ENCODE measurements around the gene EHD2. TPM values are rescaled to one million over a fixed set of nuclear protein-coding genes. Genes with fewer than 3 reads are reported as not detected.

Gene EHD2
- total and polyA plus RNA-seq, 2 experiments from 2014 or later = 163 to 498 TPM

GRCh38 chr19:47680858-47681332, 32.3 kb upstream of the EHD2 start:
- Histone ChIP-seq H2AFZ (no peak overlapping the region), H4K20me1 (ENCODE audit: insufficient read depth) (no peaks in the 10 kb centered on the region), H3K9me2 (ENCODE audit: insufficient read depth) (no peaks in the 10 kb centered on the region), H3K79me2 (ENCODE audit: insufficient read depth) (peaks cover 22% of the 10 kb centered on the region), H3K9ac (no peak overlapping the region), H3K9me3 (ENCODE audit: low read depth) (no peaks in the 10 kb centered on the region), H3K36me3 (ENCODE audit: low read depth) (peaks cover 1% of the 10 kb centered on the region; the same call in 1 of the 2 replicates), H3K27ac (no peak overlapping the region), H3K27me3 (replicated peaks; ENCODE audit: insufficient read depth) (no peaks in the 10 kb centered on the region), H3K4me1 (ENCODE audit: insufficient read depth) (no peaks in the 10 kb centered on the region), H3F3A (ENCODE audit: insufficient read depth) (no peaks in the 10 kb centered on the region), H3K4me2 (ENCODE audit: unreplicated experiment) (no peak overlapping the region), H3K4me3 (no peak overlapping the region)
- in situ Hi-C loops (cut with MboI) = no loop called here
- WGBS, 2 experiments (ENCODE audit: low coverage in 1 of 2, low lambda C conversion rate in 2 of 2, missing lambda C conversion rate in 2 of 2) = 88 to 93% methylated on average over 7 to 34 of the region's 34 CpGs
- TF ChIP-seq EZH2phosphoT487 (IDR thresholded peaks at IDR 0.05; ENCODE audit: insufficient read depth, low read depth) (no peak), EZH2 (IDR thresholded peaks at IDR 0.05; ENCODE audit: insufficient read depth, poor library complexity, severe bottlenecking) (no peak)
- no peak for DNase-seq

GRCh38 chr19:47681388-47681787, 31.8 kb upstream of the EHD2 start:
- Histone ChIP-seq H3K9me3 (ENCODE audit: low read depth) (no peaks in the 10 kb centered on the region), H3K4me1 (ENCODE audit: insufficient read depth) (no peaks in the 10 kb centered on the region), H3K4me2 (ENCODE audit: unreplicated experiment) (no peak overlapping the region), H2AFZ (no peak overlapping the region), H3K27me3 (replicated peaks; ENCODE audit: insufficient read depth) (no peaks in the 10 kb centered on the region), H3K36me3 (ENCODE audit: low read depth) (peaks cover 6% of the 10 kb centered on the region; the same call in 1 of the 2 replicates), H3K4me3 (no peak overlapping the region), H3K27ac (no peak overlapping the region), H4K20me1 (ENCODE audit: insufficient read depth) (no peaks in the 10 kb centered on the region), H3F3A (ENCODE audit: insufficient read depth) (no peaks in the 10 kb centered on the region), H3K79me2 (ENCODE audit: insufficient read depth) (peaks cover 25% of the 10 kb centered on the region), H3K9me2 (ENCODE audit: insufficient read depth) (no peaks in the 10 kb centered on the region), H3K9ac (no peak overlapping the region)
- in situ Hi-C loops (cut with MboI) = no loop called here
- TF ChIP-seq EZH2 (IDR thresholded peaks at IDR 0.05; ENCODE audit: insufficient read depth, poor library complexity, severe bottlenecking) (no peak), EZH2phosphoT487 (IDR thresholded peaks at IDR 0.05; ENCODE audit: insufficient read depth, low read depth) (no peak)
- WGBS, 2 experiments (ENCODE audit: low coverage in 1 of 2, low lambda C conversion rate in 2 of 2, missing lambda C conversion rate in 2 of 2) = 79 to 86% methylated on average over 6 of the region's 6 CpGs
- DNase-seq = no peak

GRCh38 chr19:47681936-47682335, 31.3 kb upstream of the EHD2 start:
- DNase-seq = no peak
- H3K4me1 ChIP-seq (ENCODE audit: insufficient read depth) = no peaks in the 10 kb centered on the region
- 95 to 100% methylated on average over 9 to 20 of the region's 23 CpGs for WGBS, 2 experiments (ENCODE audit: low coverage in 1 of 2, low lambda C conversion rate in 2 of 2, missing lambda C conversion rate in 2 of 2)
- H3K9me3 ChIP-seq (ENCODE audit: low read depth) = no peaks in the 10 kb centered on the region
- H3K4me3 ChIP-seq = no peak overlapping the region
- H3K9ac ChIP-seq = no peak overlapping the region
- TF ChIP-seq EZH2 (IDR thresholded peaks at IDR 0.05; ENCODE audit: insufficient read depth, poor library complexity, severe bottlenecking) = no peak
- TF ChIP-seq EZH2phosphoT487 (IDR thresholded peaks at IDR 0.05; ENCODE audit: insufficient read depth, low read depth) = no peak
- H3F3A ChIP-seq (ENCODE audit: insufficient read depth) = no peaks in the 10 kb centered on the region
- in situ Hi-C loops (cut with MboI) = no loop called here
- H3K36me3 ChIP-seq (ENCODE audit: low read depth) = peaks cover 6% of the 10 kb centered on the region; the same call in 1 of the 2 replicates
- no peak overlapping the region for H3K4me2 ChIP-seq (ENCODE audit: unreplicated experiment)
- no peak overlapping the region for H3K27ac ChIP-seq
- no peak overlapping the region for H2AFZ ChIP-seq
- H3K27me3 ChIP-seq (replicated peaks; ENCODE audit: insufficient read depth) = no peaks in the 10 kb centered on the region
- peaks cover 30% of the 10 kb centered on the region for H3K79me2 ChIP-seq (ENCODE audit: insufficient read depth)
- no peaks in the 10 kb centered on the region for H4K20me1 ChIP-seq (ENCODE audit: insufficient read depth)
- no peaks in the 10 kb centered on the region for H3K9me2 ChIP-seq (ENCODE audit: insufficient read depth)

- in situ Hi-C loops (cut with MboI) = no loop called here
- DNase-seq = peak; percentile 13
- H3K9me2 ChIP-seq (ENCODE audit: insufficient read depth) = no peaks in the 10 kb centered on the region
- no peaks in the 10 kb centered on the region for H3K9me3 ChIP-seq (ENCODE audit: low read depth)
- H3K27ac ChIP-seq = no peak overlapping the region
- no peaks in the 10 kb centered on the region for H3F3A ChIP-seq (ENCODE audit: insufficient read depth)
- no peak overlapping the region for H3K4me3 ChIP-seq
- H3K4me2 ChIP-seq (ENCODE audit: unreplicated experiment) = no peak overlapping the region
- H2AFZ ChIP-seq = no peak overlapping the region
- no peaks in the 10 kb centered on the region for H4K20me1 ChIP-seq (ENCODE audit: insufficient read depth)
- no peaks in the 10 kb centered on the region for H3K4me1 ChIP-seq (ENCODE audit: insufficient read depth)
- peaks cover 6% of the 10 kb centered on the region; the same call in 1 of the 2 replicates for H3K36me3 ChIP-seq (ENCODE audit: low read depth)
- 74 to 78% methylated on average over 6 of the region's 6 CpGs for WGBS, 2 experiments (ENCODE audit: low coverage in 1 of 2, low lambda C conversion rate in 2 of 2, missing lambda C conversion rate in 2 of 2)
- no peaks in the 10 kb centered on the region for H3K27me3 ChIP-seq (replicated peaks; ENCODE audit: insufficient read depth)
- no peak overlapping the region for H3K9ac ChIP-seq
- peaks cover 38% of the 10 kb centered on the region for H3K79me2 ChIP-seq (ENCODE audit: insufficient read depth)
- no peak for TF ChIP-seq EZH2phosphoT487 (IDR thresholded peaks at IDR 0.05; ENCODE audit: insufficient read depth, low read depth)
- no peak for TF ChIP-seq EZH2 (IDR thresholded peaks at IDR 0.05; ENCODE audit: insufficient read depth, poor library complexity, severe bottlenecking)
Measured at GRCh38 chr19:47682939-47683338, 30.3 kb upstream of the EHD2 start.
